Measurements from ENCODE around the gene BMPR1A. TPM values are rescaled to one million over a fixed set of nuclear protein-coding genes. Genes with fewer than 3 reads are reported as not detected.

BMPR1A gene
- polyA plus RNA-seq, 2 of the 4 experiments (the other 2 are of a cell fraction): 25.5 to 39.0 TPM

DNA sequence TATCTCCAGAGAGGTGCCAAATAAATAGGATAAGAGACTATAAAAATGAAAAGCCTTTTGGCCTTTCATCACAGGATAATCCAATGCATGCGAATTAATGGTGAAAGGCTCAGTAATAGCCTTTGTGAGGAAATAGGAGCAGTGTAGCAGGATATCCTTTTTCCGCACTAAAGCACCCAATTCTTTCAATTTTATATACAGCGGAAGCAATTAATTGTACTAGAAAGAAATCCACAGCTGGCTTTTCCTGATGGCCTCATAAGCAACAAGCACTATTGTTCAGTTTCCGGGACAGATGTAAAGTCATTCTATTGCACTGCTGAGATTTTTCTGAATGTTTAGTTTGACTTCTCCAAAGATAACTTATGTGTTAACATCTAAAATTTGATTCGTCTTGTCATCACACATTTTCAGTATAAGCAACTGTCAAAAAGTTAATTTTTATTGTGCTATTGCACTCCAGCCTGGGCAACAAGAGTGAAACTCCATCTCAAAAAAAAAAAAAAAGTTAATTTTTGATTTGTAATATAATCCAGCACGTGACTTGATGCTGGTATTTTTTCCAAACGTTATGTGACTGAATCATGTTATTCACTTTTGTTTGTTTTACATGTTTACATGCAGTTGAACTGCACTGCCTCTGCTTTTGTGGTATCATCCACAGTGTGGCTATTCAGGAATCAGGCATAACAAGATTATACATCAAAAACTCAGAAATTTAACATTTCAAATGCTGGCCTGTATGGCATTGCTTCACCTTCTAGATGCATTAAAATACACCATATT, 8.4 kb upstream of the BMPR1A start:
- ChIA-PET CTCF (no interaction called here), POLR2A (no interaction called here)
- Histone ChIP-seq H3K4me2 (peak overlapping the region; percentile 36), H3K4me3 (no peak overlapping the region), H3K27ac (no peak overlapping the region), H3K9me3 (no peaks in the 10 kb centered on the region), H3K4me1 (peaks cover 13% of the 10 kb centered on the region)
- FAIRE-seq (no peak), DNase-seq (ENCODE audit: low read depth in 1 of 2, low spot score in 1 of 2) (peak in 1 of 2 experiments; percentile 20), ATAC-seq (peak; percentile 39 to 56; a peak in 3 of 6 replicates)
- TF ChIP-seq FOSL2 (IDR thresholded peaks at IDR 0.05) (no peak), FOSL2 (CRISPR knock-in tag; IDR thresholded peaks at IDR 0.05) (peak; percentile 46), BHLHE40 (IDR thresholded peaks at IDR 0.05; ENCODE audit: low read depth, low read length) (peak; percentile 27; the same call in 1 of the 2 replicates), POLR2A (IDR thresholded peaks at IDR 0.05; ENCODE audit: low read length) (no peak), USF2 (IDR thresholded peaks at IDR 0.05) (peak; percentile 76)
- 63% methylated on average over 7 of the region's 7 CpGs for WGBS (ENCODE audit: missing lambda C conversion rate)

- no peak overlapping the region for H3K27ac ChIP-seq
- ChIA-PET CTCF (no interaction called here), POLR2A (no interaction called here)
- no peak overlapping the region for H3K4me3 ChIP-seq
- no peak for TF ChIP-seq MAZ (IDR thresholded peaks at IDR 0.05; ENCODE audit: borderline replicate concordance, low read depth, low read length)
- H3K4me2 ChIP-seq: no peak overlapping the region
- WGBS (ENCODE audit: missing lambda C conversion rate): 92% methylated on average over 9 of the region's 9 CpGs
- DNase-seq (ENCODE audit: low read depth in 1 of 2, low spot score in 1 of 2): no peak
- H3K4me1 ChIP-seq: peaks cover 20% of the 10 kb centered on the region
- FAIRE-seq: no peak
- no peaks in the 10 kb centered on the region for H3K9me3 ChIP-seq
- no peak for ATAC-seq
Observed at GRCh38 chr10:86749854-86750253, 6.6 kb upstream of the BMPR1A start.

GRCh38 chr10:86751477-86751876, 4.9 kb upstream of the BMPR1A start:
- Histone ChIP-seq H3K4me1 (peaks cover 22% of the 10 kb centered on the region), H3K4me2 (no peak overlapping the region), H3K9me3 (no peaks in the 10 kb centered on the region), H3K4me3 (no peak overlapping the region), H3K27ac (no peak overlapping the region)
- 85% methylated on average over 17 of the region's 17 CpGs for WGBS (ENCODE audit: missing lambda C conversion rate)
- DNase-seq (ENCODE audit: low read depth in 1 of 2, low spot score in 1 of 2) (no peak), FAIRE-seq (no peak), ATAC-seq (no peak)
- CTCF ChIA-PET: interaction anchor here (0.8 kb wide), 1 partner anchor 43 kb away, joined by 3 read pairs; no protein-coding TSS in a partner anchor
- POLR2A ChIA-PET: no interaction called here
- no peak for TF ChIP-seq EP300 (IDR thresholded peaks at IDR 0.05)
- TF ChIP-seq ESRRA (IDR thresholded peaks at IDR 0.05; ENCODE audit: borderline replicate concordance, low read length): no peak
- TF ChIP-seq CHD2 (IDR thresholded peaks at IDR 0.05; ENCODE audit: low read length, partially characterized antibody): no peak
- TF ChIP-seq, protein P1, sequence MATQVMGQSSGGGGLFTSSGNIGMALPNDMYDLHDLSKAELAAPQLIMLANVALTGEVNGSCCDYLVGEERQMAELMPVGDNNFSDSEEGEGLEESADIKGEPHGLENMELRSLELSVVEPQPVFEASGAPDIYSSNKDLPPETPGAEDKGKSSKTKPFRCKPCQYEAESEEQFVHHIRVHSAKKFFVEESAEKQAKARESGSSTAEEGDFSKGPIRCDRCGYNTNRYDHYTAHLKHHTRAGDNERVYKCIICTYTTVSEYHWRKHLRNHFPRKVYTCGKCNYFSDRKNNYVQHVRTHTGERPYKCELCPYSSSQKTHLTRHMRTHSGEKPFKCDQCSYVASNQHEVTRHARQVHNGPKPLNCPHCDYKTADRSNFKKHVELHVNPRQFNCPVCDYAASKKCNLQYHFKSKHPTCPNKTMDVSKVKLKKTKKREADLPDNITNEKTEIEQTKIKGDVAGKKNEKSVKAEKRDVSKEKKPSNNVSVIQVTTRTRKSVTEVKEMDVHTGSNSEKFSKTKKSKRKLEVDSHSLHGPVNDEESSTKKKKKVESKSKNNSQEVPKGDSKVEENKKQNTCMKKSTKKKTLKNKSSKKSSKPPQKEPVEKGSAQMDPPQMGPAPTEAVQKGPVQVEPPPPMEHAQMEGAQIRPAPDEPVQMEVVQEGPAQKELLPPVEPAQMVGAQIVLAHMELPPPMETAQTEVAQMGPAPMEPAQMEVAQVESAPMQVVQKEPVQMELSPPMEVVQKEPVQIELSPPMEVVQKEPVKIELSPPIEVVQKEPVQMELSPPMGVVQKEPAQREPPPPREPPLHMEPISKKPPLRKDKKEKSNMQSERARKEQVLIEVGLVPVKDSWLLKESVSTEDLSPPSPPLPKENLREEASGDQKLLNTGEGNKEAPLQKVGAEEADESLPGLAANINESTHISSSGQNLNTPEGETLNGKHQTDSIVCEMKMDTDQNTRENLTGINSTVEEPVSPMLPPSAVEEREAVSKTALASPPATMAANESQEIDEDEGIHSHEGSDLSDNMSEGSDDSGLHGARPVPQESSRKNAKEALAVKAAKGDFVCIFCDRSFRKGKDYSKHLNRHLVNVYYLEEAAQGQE (IDR thresholded peaks at IDR 0.05): no peak
- no peak for TF ChIP-seq JUNB (IDR thresholded peaks at IDR 0.05)
- no peak for TF ChIP-seq POLR2AphosphoS2 (conservative IDR thresholded peaks at IDR 0.05; ENCODE audit: low read length)
- no peak for TF ChIP-seq NFE2L2 (conservative IDR thresholded peaks at IDR 0.05; ENCODE audit: low read length)
- TF ChIP-seq TP53 (CRISPR knock-in tag; IDR thresholded peaks at IDR 0.05): no peak

- DNase-seq (ENCODE audit: low read depth in 1 of 2, low spot score in 1 of 2) (no peak), FAIRE-seq (no peak), ATAC-seq (no peak)
- no peak overlapping the region for H3K27ac ChIP-seq
- CTCF ChIA-PET: interaction anchor here (0.6 to 1.8 kb wide), 5 partner anchors 10 to 148 kb away, joined by 3 to 8 read pairs (median 3); no protein-coding TSS in a partner anchor
- POLR2A ChIA-PET: interaction anchor here (0.5 to 1.3 kb wide), 3 partner anchors 46 to 961 kb away, joined by 3 read pairs; no protein-coding TSS in a partner anchor
- no peaks in the 10 kb centered on the region for H3K9me3 ChIP-seq
- TF ChIP-seq EHF (CRISPR knock-in tag; IDR thresholded peaks at IDR 0.05) (no peak), KDM5A (IDR thresholded peaks at IDR 0.05) (no peak)
- peaks cover 22% of the 10 kb centered on the region for H3K4me1 ChIP-seq
- WGBS (ENCODE audit: missing lambda C conversion rate): 85% methylated on average over 4 of the region's 4 CpGs
- H3K4me2 ChIP-seq: no peak overlapping the region
- no peak overlapping the region for H3K4me3 ChIP-seq
Observed at GRCh38 chr10:86752311-86752710, 4.1 kb upstream of the BMPR1A start.
